ENCODE data around the gene PCP4L1. TPM values are rescaled to one million over a fixed set of nuclear protein-coding genes. Genes with fewer than 3 reads are reported as not detected.

PCP4L1 gene
- total and polyA plus RNA-seq, 2 donors (not counting 1 experiment from before 2014, with no cell fraction given) = not detected

DNA sequence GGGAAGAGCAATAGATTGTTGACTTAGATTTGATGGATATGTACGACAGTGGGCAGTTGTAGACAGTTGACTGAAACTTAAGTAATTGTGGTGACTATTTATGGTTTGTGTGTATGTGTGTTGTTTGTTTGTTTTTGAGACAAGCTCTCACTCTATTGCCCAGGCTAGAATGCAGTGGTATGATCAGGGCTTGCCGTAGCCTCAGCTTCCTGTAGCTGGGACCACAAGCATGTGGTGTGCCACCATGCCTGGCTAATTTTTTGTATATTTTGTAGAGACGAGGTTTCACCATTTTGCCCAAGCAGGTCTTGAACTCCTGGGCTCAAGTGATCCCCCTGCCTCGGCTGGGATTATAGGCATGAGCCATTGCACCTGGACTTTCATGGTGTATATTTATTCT, 65.5 kb downstream of the PCP4L1 start:
- Histone ChIP-seq H3K79me2 (ENCODE audit: control insufficient read depth, insufficient read depth, low read length) (no peaks in the 10 kb centered on the region), H2AFZ (ENCODE audit: low read length) (no peak overlapping the region), H3K4me1 (ENCODE audit: control insufficient read depth, extremely low read depth, insufficient read depth, low read length) (no peaks in the 10 kb centered on the region), H4K20me1 (ENCODE audit: control insufficient read depth, extremely low read depth, insufficient read depth, low read length) (no peaks in the 10 kb centered on the region), H3K9me3 (ENCODE audit: control insufficient read depth, insufficient read depth, low read depth, low read length) (no peaks in the 10 kb centered on the region), H3K4me2 (ENCODE audit: extremely low read depth, insufficient read depth, low read length) (no peak overlapping the region), H3K4me3 (replicated peaks in 1 of 4; ENCODE audit: control extremely low read depth in 1 of 4, insufficient read depth in 1 of 4, low read depth in 3 of 4, low read length in 4 of 4) (no peak overlapping the region), H3K27ac (ENCODE audit: insufficient read depth, low read length) (no peak overlapping the region), H3K9ac (ENCODE audit: insufficient read depth, low read length) (no peak overlapping the region), H3K36me3 (ENCODE audit: control insufficient read depth, insufficient read depth, low read length) (peaks cover 3% of the 10 kb centered on the region), H3K27me3 (ENCODE audit: control insufficient read depth, insufficient read depth, low read length) (no peaks in the 10 kb centered on the region)
- TF ChIP-seq CTCF (conservative IDR thresholded peaks at IDR 0.05 in 1 of 2, IDR thresholded peaks at IDR 0.05 in 1 of 2; ENCODE audit: low read depth in 1 of 2, low read length in 2 of 2) = no peak
- TF ChIP-seq EZH2 (IDR thresholded peaks at IDR 0.05; ENCODE audit: low read length, missing control alignments) = no peak
- DNase-seq (ENCODE audit: low read depth in 2 of 2) = no peak

- Histone ChIP-seq H3K79me2 (ENCODE audit: control insufficient read depth, insufficient read depth, low read length) (no peaks in the 10 kb centered on the region), H3K4me2 (ENCODE audit: extremely low read depth, insufficient read depth, low read length) (no peak overlapping the region), H3K9ac (ENCODE audit: insufficient read depth, low read length) (no peak overlapping the region), H3K36me3 (ENCODE audit: control insufficient read depth, insufficient read depth, low read length) (peaks cover 3% of the 10 kb centered on the region), H4K20me1 (ENCODE audit: control insufficient read depth, extremely low read depth, insufficient read depth, low read length) (no peaks in the 10 kb centered on the region), H2AFZ (ENCODE audit: low read length) (no peak overlapping the region), H3K9me3 (ENCODE audit: control insufficient read depth, insufficient read depth, low read depth, low read length) (no peaks in the 10 kb centered on the region), H3K27ac (ENCODE audit: insufficient read depth, low read length) (no peak overlapping the region), H3K4me1 (ENCODE audit: control insufficient read depth, extremely low read depth, insufficient read depth, low read length) (no peaks in the 10 kb centered on the region), H3K27me3 (ENCODE audit: control insufficient read depth, insufficient read depth, low read length) (no peaks in the 10 kb centered on the region), H3K4me3 (replicated peaks in 1 of 4; ENCODE audit: control extremely low read depth in 1 of 4, insufficient read depth in 1 of 4, low read depth in 3 of 4, low read length in 4 of 4) (no peak overlapping the region)
- DNase-seq (ENCODE audit: low read depth in 2 of 2) = no peak
- TF ChIP-seq CTCF (conservative IDR thresholded peaks at IDR 0.05 in 1 of 2, IDR thresholded peaks at IDR 0.05 in 1 of 2; ENCODE audit: low read depth in 1 of 2, low read length in 2 of 2) (no peak), EZH2 (IDR thresholded peaks at IDR 0.05; ENCODE audit: low read length, missing control alignments) (no peak)
Observed at GRCh38 chr1:161330346-161330745, 71.8 kb downstream of the PCP4L1 start.

DNA sequence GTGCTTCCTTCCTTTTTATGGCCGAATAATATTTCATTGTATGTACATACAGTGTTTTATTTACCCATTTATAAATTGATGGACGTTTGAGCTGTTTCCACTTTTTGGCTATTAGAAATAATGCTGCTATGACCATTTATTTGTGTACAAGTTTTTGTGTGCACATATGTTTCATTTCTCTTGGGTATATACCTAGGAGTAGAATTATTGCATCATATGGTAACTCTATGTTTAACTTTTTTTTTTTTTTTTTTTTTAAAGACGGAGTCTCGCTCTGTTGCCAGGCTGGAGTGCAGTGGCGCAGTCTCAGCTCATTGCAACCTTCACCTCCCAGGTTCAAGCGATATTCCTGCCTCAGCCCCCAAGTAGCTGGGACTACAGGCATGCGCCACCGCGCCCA, 74.6 kb downstream of the PCP4L1 start:
- Histone ChIP-seq H3K27me3 (ENCODE audit: control insufficient read depth, insufficient read depth, low read length) (no peaks in the 10 kb centered on the region), H3K9me3 (ENCODE audit: control insufficient read depth, insufficient read depth, low read depth, low read length) (no peaks in the 10 kb centered on the region), H3K36me3 (ENCODE audit: control insufficient read depth, insufficient read depth, low read length) (peaks cover 2% of the 10 kb centered on the region)

More for the DNA sequence above, 74.6 kb downstream of the PCP4L1 start:
- Histone ChIP-seq H3K4me3 (replicated peaks in 1 of 4; ENCODE audit: control extremely low read depth in 1 of 4, insufficient read depth in 1 of 4, low read depth in 3 of 4, low read length in 4 of 4) (no peak overlapping the region), H2AFZ (ENCODE audit: low read length) (no peak overlapping the region), H3K27ac (ENCODE audit: insufficient read depth, low read length) (no peak overlapping the region), H3K4me1 (ENCODE audit: control insufficient read depth, extremely low read depth, insufficient read depth, low read length) (no peaks in the 10 kb centered on the region), H3K79me2 (ENCODE audit: control insufficient read depth, insufficient read depth, low read length) (no peaks in the 10 kb centered on the region), H3K9ac (ENCODE audit: insufficient read depth, low read length) (no peak overlapping the region), H3K4me2 (ENCODE audit: extremely low read depth, insufficient read depth, low read length) (no peak overlapping the region), H4K20me1 (ENCODE audit: control insufficient read depth, extremely low read depth, insufficient read depth, low read length) (no peaks in the 10 kb centered on the region)
- no peak for TF ChIP-seq EZH2 (IDR thresholded peaks at IDR 0.05; ENCODE audit: low read length, missing control alignments)
- TF ChIP-seq CTCF (conservative IDR thresholded peaks at IDR 0.05 in 1 of 2, IDR thresholded peaks at IDR 0.05 in 1 of 2; ENCODE audit: low read depth in 1 of 2, low read length in 2 of 2) = no peak
- no peak for DNase-seq (ENCODE audit: low read depth in 2 of 2)

Other genes with a start within 250 kb of the PCP4L1 start
- 0.66 and 2.1 TPM in 2 replicates for gene F11R, start 237.6 kb upstream of the PCP4L1 start, total RNA-seq
- gene F11R, start 237.6 kb upstream of the PCP4L1 start, polyA plus RNA-seq = 0.50 and 1.5 TPM in 2 replicates
- gene TSTD1, start 219.8 kb upstream of the PCP4L1 start, total RNA-seq = 0.66 and 0.77 TPM in 2 replicates
- 0.24 and 7.5 TPM in 2 replicates for gene TSTD1, start 219.8 kb upstream of the PCP4L1 start, polyA plus RNA-seq
- 71.7 and 80.1 TPM in 2 replicates for gene USF1, start 212.8 kb upstream of the PCP4L1 start, total RNA-seq
- gene USF1, start 212.8 kb upstream of the PCP4L1 start, polyA plus RNA-seq = 23.9 and 25.0 TPM in 2 replicates
- not detected in 2 replicates for gene ARHGAP30, start 188.9 kb upstream of the PCP4L1 start, total RNA-seq
- 0.01 TPM in 1 of 2 replicates, not detected in the other for gene ARHGAP30, start 188.9 kb upstream of the PCP4L1 start, polyA plus RNA-seq
- under 0.01 and 0.33 TPM in 2 replicates for gene NECTIN4, start 169.2 kb upstream of the PCP4L1 start, total RNA-seq
- gene NECTIN4, start 169.2 kb upstream of the PCP4L1 start, polyA plus RNA-seq = 0.07 and 0.16 TPM in 2 replicates
- 0.77 and 3.0 TPM in 2 replicates for gene KLHDC9, start 160.4 kb upstream of the PCP4L1 start, total RNA-seq
- gene KLHDC9, start 160.4 kb upstream of the PCP4L1 start, polyA plus RNA-seq = 0.95 and 1.5 TPM in 2 replicates
- 39.6 and 45.5 TPM in 2 replicates for gene PFDN2, start 140.7 kb upstream of the PCP4L1 start, total RNA-seq
- 145 and 188 TPM in 2 replicates for gene PFDN2, start 140.7 kb upstream of the PCP4L1 start, polyA plus RNA-seq
- 24.7 and 30.6 TPM in 2 replicates for gene NIT1, start 140.6 kb upstream of the PCP4L1 start, total RNA-seq
- gene NIT1, start 140.6 kb upstream of the PCP4L1 start, polyA plus RNA-seq = 42.6 and 83.1 TPM in 2 replicates
- 15.4 and 21.6 TPM in 2 replicates for gene DEDD, start 126.1 kb upstream of the PCP4L1 start, total RNA-seq
- gene DEDD, start 126.1 kb upstream of the PCP4L1 start, polyA plus RNA-seq = 40.0 and 40.3 TPM in 2 replicates
- 87.0 and 95.8 TPM in 2 replicates for gene UFC1, start 104.8 kb upstream of the PCP4L1 start, total RNA-seq
- gene UFC1, start 104.8 kb upstream of the PCP4L1 start, polyA plus RNA-seq = 154 and 168 TPM in 2 replicates
- 7.7 and 10.2 TPM in 2 replicates for gene USP21, start 99.2 kb upstream of the PCP4L1 start, total RNA-seq
- 11.7 and 13.6 TPM in 2 replicates for gene USP21, start 99.2 kb upstream of the PCP4L1 start, polyA plus RNA-seq
- gene PPOX, start 92.3 kb upstream of the PCP4L1 start, total RNA-seq = 9.2 and 12.2 TPM in 2 replicates
- gene PPOX, start 92.3 kb upstream of the PCP4L1 start, polyA plus RNA-seq = 5.6 and 6.0 TPM in 2 replicates
- 13.4 and 18.7 TPM in 2 replicates for gene B4GALT3, start 81.2 kb upstream of the PCP4L1 start, total RNA-seq
- gene B4GALT3, start 81.2 kb upstream of the PCP4L1 start, polyA plus RNA-seq = 17.8 and 19.2 TPM in 2 replicates
- gene ADAMTS4, start 59.7 kb upstream of the PCP4L1 start, total RNA-seq = 0.51 and 1.3 TPM in 2 replicates
- 0.75 and 1.0 TPM in 2 replicates for gene ADAMTS4, start 59.7 kb upstream of the PCP4L1 start, polyA plus RNA-seq
- 142 and 194 TPM in 2 replicates for gene NDUFS2, start 56.4 kb upstream of the PCP4L1 start, total RNA-seq
- 135 and 141 TPM in 2 replicates for gene NDUFS2, start 56.4 kb upstream of the PCP4L1 start, polyA plus RNA-seq
- gene FCER1G, start 43.5 kb upstream of the PCP4L1 start, total RNA-seq = not detected in 2 replicates
- 0.21 and 0.85 TPM in 2 replicates for gene FCER1G, start 43.5 kb upstream of the PCP4L1 start, polyA plus RNA-seq
- gene APOA2, start 35.1 kb upstream of the PCP4L1 start, total RNA-seq = not detected in 2 replicates
- not detected in 2 replicates for gene APOA2, start 35.1 kb upstream of the PCP4L1 start, polyA plus RNA-seq
- gene TOMM40L, start 32.7 kb upstream of the PCP4L1 start, total RNA-seq = 9.2 and 11.7 TPM in 2 replicates
- gene TOMM40L, start 32.7 kb upstream of the PCP4L1 start, polyA plus RNA-seq = 11.1 and 12.0 TPM in 2 replicates
- gene NR1I3, start 20.5 kb upstream of the PCP4L1 start, total RNA-seq = not detected in 2 replicates
- not detected in 2 replicates for gene NR1I3, start 20.5 kb upstream of the PCP4L1 start, polyA plus RNA-seq
- 0.51 and 0.99 TPM in 2 replicates for gene MPZ, start 51.2 kb downstream of the PCP4L1 start, total RNA-seq
- 1.1 and 1.9 TPM in 2 replicates for gene MPZ, start 51.2 kb downstream of the PCP4L1 start, polyA plus RNA-seq
- gene SDHC, start 55.6 kb downstream of the PCP4L1 start, total RNA-seq = 13.4 and 24.8 TPM in 2 replicates
- 484 and 512 TPM in 2 replicates for gene SDHC, start 55.6 kb downstream of the PCP4L1 start, polyA plus RNA-seq
- not detected in 2 replicates for gene CFAP126, start 109.1 kb downstream of the PCP4L1 start, total RNA-seq
- not detected in 2 replicates for gene CFAP126, start 109.1 kb downstream of the PCP4L1 start, polyA plus RNA-seq
- gene FCGR2A, start 246.7 kb downstream of the PCP4L1 start, total RNA-seq = 3.3 and 3.9 TPM in 2 replicates
- 2.4 and 7.6 TPM in 2 replicates for gene FCGR2A, start 246.7 kb downstream of the PCP4L1 start, polyA plus RNA-seq